Astrocyte (in vitro differentiated cells and primary cell): ENCODE measurements around the gene SMARCC2. TPM values are rescaled to one million over a fixed set of nuclear protein-coding genes. Genes with fewer than 3 reads are reported as not detected.

Experiments
- DNase-seq: peaks from one replicate; pipeline ENCODE4 v3.0.0-alpha.2; 2010; ENCODE audit warnings: low read depth
- FAIRE-seq: peaks from 2 replicates; lab custom pipeline; 2011; peaks lifted over from hg19 to GRCh38; lab: Jason Lieb, UNC
- H2AFZ ChIP-seq: 2 replicates; pipeline ENCODE4 v1.6.0; 2012; ENCODE audit warnings: low read depth, low read length, inconsistent platforms
- H3K27ac ChIP-seq: 2 replicates; pipeline ENCODE4 v1.5.1; 2011; ENCODE audit warnings: low read depth, low read length, inconsistent platforms
- H3K27me3 ChIP-seq: 2 replicates; pipeline ENCODE4 v1.6.0; 2011; ENCODE audit warnings: low read length, inconsistent platforms; ENCODE audit not compliant: insufficient read depth
- H3K36me3 ChIP-seq: 2 replicates; pipeline ENCODE4 v1.5.1; 2011; ENCODE audit warnings: low read length, inconsistent platforms; ENCODE audit not compliant: insufficient read depth
- H3K4me1 ChIP-seq: 2 replicates; pipeline ENCODE4 v1.5.1; 2011; ENCODE audit warnings: low read length, inconsistent platforms; ENCODE audit not compliant: insufficient read depth
- H3K4me2 ChIP-seq: 2 replicates; pipeline ENCODE4 v1.6.0; 2012; ENCODE audit warnings: low read length, inconsistent platforms
- H3K4me3 ChIP-seq: 2 replicates; pipeline ENCODE4 v1.5.1; 2011; ENCODE audit warnings: low read depth, mild to moderate bottlenecking, low read length, inconsistent platforms; ENCODE audit not compliant: insufficient read depth
- H3K79me2 ChIP-seq: 2 replicates; pipeline ENCODE4 v1.6.0; 2012; ENCODE audit warnings: mild to moderate bottlenecking, low read length, inconsistent platforms; ENCODE audit not compliant: insufficient read depth
- H3K9ac ChIP-seq: 2 replicates; pipeline ENCODE4 v1.6.0; 2012; ENCODE audit warnings: mild to moderate bottlenecking, low read length, inconsistent platforms
- H3K9me3 ChIP-seq: 2 replicates; pipeline ENCODE4 v1.5.1; 2012; ENCODE audit warnings: low read depth, mild to moderate bottlenecking, low read length, inconsistent platforms; ENCODE audit not compliant: insufficient read depth
- H4K20me1 ChIP-seq: 2 replicates; pipeline ENCODE4 v1.6.0; 2012; ENCODE audit warnings: low read length, inconsistent platforms; ENCODE audit not compliant: insufficient read depth
- H3K27ac Mint-ChIP-seq: one replicate; pipeline ENCODE4 v1.8.0; 2021; ENCODE audit warnings: mild to moderate bottlenecking, mixed read lengths; ENCODE audit not compliant: unreplicated experiment
- H3K27me3 Mint-ChIP-seq: one replicate; pipeline ENCODE4 v1.8.0; 2021; ENCODE audit warnings: low read depth, mixed read lengths; ENCODE audit not compliant: unreplicated experiment
- H3K36me3 Mint-ChIP-seq: one replicate; pipeline ENCODE4 v1.8.0; 2021; ENCODE audit warnings: low read depth, mixed read lengths; ENCODE audit not compliant: unreplicated experiment
- H3K4me1 Mint-ChIP-seq: one replicate; pipeline ENCODE4 v1.8.0; 2021; ENCODE audit warnings: low read depth, mixed read lengths; ENCODE audit not compliant: unreplicated experiment
- H3K4me3 Mint-ChIP-seq: one replicate; pipeline ENCODE4 v1.8.0; 2021; ENCODE audit warnings: mild to moderate bottlenecking, moderate library complexity, mixed read lengths; ENCODE audit not compliant: unreplicated experiment
- H3K9me3 Mint-ChIP-seq: one replicate; pipeline ENCODE4 v1.8.0; 2021; ENCODE audit warnings: mild to moderate bottlenecking, mixed read lengths; ENCODE audit not compliant: unreplicated experiment
- CTCF ChIP-seq: IDR thresholded peaks from 2 replicates; pipeline ENCODE4 v1.5.1; 2011; ENCODE audit warnings: low read depth, mild to moderate bottlenecking, inconsistent platforms, low read length, moderate library complexity; ENCODE audit not compliant: insufficient read depth
- EZH2 ChIP-seq: IDR thresholded peaks from 2 replicates; pipeline ENCODE4 v1.6.1; 2012; ENCODE audit warnings: mild to moderate bottlenecking, low read length, inconsistent platforms; ENCODE audit not compliant: insufficient read depth
- total RNA-seq: library from RNA; stranded (reverse); gene quantifications from 2 replicates; pipeline ENCODE4 v1.2.1, GENCODE V29; 2021

The SMARCC2 gene
- total RNA-seq, 1 donor from 2014 or later, result 57.6 TPM

- Histone ChIP-seq H2AFZ (no peak overlapping the region), H3K27me3 (no peaks in the 10 kb centered on the region), H3K4me2 (no peak overlapping the region), H3K36me3 (peaks cover 3% of the 10 kb centered on the region), H3K79me2 (peaks cover 4% of the 10 kb centered on the region), H3K4me1 (peaks cover 7% of the 10 kb centered on the region), H3K9ac (no peak overlapping the region), H3K4me3 (no peak overlapping the region), H3K9me3 (no peaks in the 10 kb centered on the region), H3K27ac (no peak overlapping the region), H4K20me1 (no peaks in the 10 kb centered on the region)
- TF ChIP-seq EZH2 (no peak), CTCF (no peak)
- Mint-ChIP-seq H3K4me1 (peaks cover 2% of the 10 kb centered on the region), H3K27me3 (peaks cover 4% of the 10 kb centered on the region), H3K27ac (no peak overlapping the region), H3K36me3 (peaks cover 4% of the 10 kb centered on the region), H3K9me3 (no peaks in the 10 kb centered on the region), H3K4me3 (no peak overlapping the region)
- DNase-seq (no peak), FAIRE-seq (no peak)
Measured at GRCh38 chr12:56229082-56229481, 39.8 kb upstream of the SMARCC2 start.

DNA sequence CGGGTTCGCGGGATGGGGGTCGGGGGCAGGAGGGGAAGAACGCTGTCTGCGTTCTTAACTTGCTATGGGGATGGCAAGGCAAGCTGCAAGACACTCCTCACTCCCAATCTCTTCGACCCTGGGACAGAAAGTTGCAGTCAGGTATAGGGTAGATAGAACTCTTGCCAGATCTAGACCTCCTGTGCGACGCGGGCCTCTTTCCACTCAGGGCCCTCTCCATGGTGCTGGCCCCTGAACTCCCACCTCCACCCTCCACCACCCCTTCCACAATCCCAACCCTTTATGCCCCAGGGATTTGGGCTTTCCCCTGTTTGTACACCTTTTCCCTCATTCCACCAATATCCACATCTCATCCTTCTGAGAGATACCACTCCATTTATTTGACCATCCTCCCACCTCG, 35.7 kb upstream of the SMARCC2 start:
- no peak overlapping the region for H3K27ac ChIP-seq
- peaks cover 3% of the 10 kb centered on the region for H3K36me3 ChIP-seq
- H2AFZ ChIP-seq, result peak overlapping the region; percentile 86
- H3K9me3 ChIP-seq, result no peaks in the 10 kb centered on the region
- H3K27ac Mint-ChIP-seq, result no peak overlapping the region
- H3K4me3 ChIP-seq, result peak overlapping the region; percentile 74
- no peaks in the 10 kb centered on the region for H4K20me1 ChIP-seq
- TF ChIP-seq EZH2 (no peak), CTCF (no peak)
- H3K36me3 Mint-ChIP-seq, result peaks cover 4% of the 10 kb centered on the region
- peak overlapping the region; percentile 86 for H3K4me3 Mint-ChIP-seq
- no peaks in the 10 kb centered on the region for H3K9me3 Mint-ChIP-seq
- H3K79me2 ChIP-seq, result peaks cover 17% of the 10 kb centered on the region
- no peaks in the 10 kb centered on the region for H3K27me3 ChIP-seq
- DNase-seq, result no peak
- no peaks in the 10 kb centered on the region for H3K27me3 Mint-ChIP-seq
- peaks cover 19% of the 10 kb centered on the region for H3K4me1 ChIP-seq
- H3K4me1 Mint-ChIP-seq, result peaks cover 12% of the 10 kb centered on the region
- H3K9ac ChIP-seq, result peak overlapping the region; percentile 86
- H3K4me2 ChIP-seq, result peak overlapping the region; percentile 91
- FAIRE-seq, result no peak

DNA sequence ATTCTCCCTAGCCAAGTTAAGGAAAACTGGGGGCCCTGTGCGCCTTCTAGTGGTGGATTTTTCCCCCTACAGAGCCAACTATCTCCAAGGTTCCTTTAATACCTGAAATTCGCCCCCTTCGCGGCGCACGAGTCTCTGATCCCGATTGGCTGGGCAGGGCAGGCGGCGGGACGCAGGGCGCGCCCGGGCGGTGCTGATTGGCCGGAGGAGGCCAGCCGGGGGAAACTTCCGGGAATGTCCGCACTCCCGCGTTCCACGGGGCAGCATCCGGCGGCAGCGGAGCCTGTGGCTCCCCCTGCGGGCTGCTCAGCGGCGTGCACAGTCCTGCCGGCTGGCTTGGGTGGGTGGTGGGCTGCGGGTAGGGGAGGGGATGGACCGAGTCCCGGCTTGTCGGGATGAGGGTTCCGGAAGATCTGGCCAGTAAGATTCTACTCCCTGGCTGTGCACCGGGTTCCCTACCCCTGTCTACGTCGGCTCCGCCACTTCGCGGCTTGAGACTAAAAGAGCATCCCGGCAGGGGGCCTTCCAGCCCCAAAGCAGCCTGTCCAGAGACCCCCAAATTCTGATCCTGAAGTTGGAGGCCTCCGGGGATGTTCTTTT, 34.9 kb upstream of the SMARCC2 start, which contains the start of gene NABP2:
Gene NABP2 (plus strand): TSS at position 241 of the 600 bp plus-strand sequence. CDS start 515 bp downstream, outside the sequence.
- Histone ChIP-seq H3K9me3 (no peaks in the 10 kb centered on the region), H3K79me2 (peaks cover 24% of the 10 kb centered on the region), H2AFZ (peak within 1 kb of the TSS; percentile 86), H3K27me3 (no peaks in the 10 kb centered on the region), H3K27ac (peak within 1 kb of the TSS; percentile 42), H4K20me1 (no peaks in the 10 kb centered on the region), H3K36me3 (peaks cover 3% of the 10 kb centered on the region), H3K4me3 (peak within 1 kb of the TSS; percentile 74), H3K4me2 (peak within 1 kb of the TSS; percentile 91), H3K4me1 (peaks cover 19% of the 10 kb centered on the region), H3K9ac (peak within 1 kb of the TSS; percentile 86)
- peaks cover 12% of the 10 kb centered on the region for H3K4me1 Mint-ChIP-seq
- no peaks in the 10 kb centered on the region for H3K9me3 Mint-ChIP-seq
- DNase-seq, result peak; percentile 91
- H3K4me3 Mint-ChIP-seq, result peak within 1 kb of the TSS; percentile 86
- no peak for FAIRE-seq
- H3K27me3 Mint-ChIP-seq, result no peaks in the 10 kb centered on the region
- peak within 1 kb of the TSS; percentile 84 for H3K27ac Mint-ChIP-seq
- TF ChIP-seq EZH2 (no peak), CTCF (peak; percentile 73)
- peaks cover 4% of the 10 kb centered on the region for H3K36me3 Mint-ChIP-seq
